HG02763 (cell line): ENCODE results near the gene MCM7.

Experiments
- ATAC-seq: cut with Tn5 transposase; IDR thresholded peaks from one replicate; pipeline ENCODE4 v1.9.1; 2021; ENCODE audit warnings: mild to moderate bottlenecking, moderate library complexity; ENCODE audit not compliant: unreplicated experiment

MCM7 gene

DNA sequence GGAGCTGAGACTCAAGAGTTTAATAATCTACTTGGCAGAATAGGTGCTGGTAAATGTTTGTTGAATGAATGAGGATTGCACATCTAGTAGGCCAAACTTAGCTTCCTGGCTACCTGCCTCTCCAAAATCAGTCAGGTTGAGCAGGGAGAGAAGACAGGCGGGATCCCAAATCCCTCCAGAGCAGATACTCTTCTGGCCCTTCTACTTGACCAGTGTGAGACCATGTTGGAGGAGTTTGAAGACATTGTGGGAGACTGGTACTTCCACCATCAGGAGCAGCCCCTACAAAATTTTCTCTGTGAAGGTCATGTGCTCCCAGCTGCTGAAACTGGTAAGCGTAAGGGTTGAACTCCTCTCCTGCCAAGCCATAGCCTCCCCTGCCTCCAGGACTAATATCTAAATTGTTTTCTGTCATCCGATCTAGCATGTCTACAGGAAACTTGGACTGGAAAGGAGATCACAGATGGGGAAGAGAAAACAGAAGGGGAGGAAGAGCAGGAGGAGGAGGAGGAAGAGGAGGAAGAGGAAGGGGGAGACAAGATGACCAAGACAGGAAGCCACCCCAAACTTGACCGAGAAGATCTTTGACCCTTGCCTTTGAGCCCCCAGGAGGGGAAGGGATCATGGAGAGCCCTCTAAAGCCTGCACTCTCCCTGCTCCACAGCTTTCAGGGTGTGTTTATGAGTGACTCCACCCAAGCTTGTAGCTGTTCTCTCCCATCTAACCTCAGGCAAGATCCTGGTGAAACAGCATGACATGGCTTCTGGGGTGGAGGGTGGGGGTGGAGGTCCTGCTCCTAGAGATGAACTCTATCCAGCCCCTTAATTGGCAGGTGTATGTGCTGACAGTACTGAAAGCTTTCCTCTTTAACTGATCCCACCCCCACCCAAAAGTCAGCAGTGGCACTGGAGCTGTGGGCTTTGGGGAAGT lies 23.4 kb upstream of the MCM7 start:
- ATAC-seq = no peak

DNA sequence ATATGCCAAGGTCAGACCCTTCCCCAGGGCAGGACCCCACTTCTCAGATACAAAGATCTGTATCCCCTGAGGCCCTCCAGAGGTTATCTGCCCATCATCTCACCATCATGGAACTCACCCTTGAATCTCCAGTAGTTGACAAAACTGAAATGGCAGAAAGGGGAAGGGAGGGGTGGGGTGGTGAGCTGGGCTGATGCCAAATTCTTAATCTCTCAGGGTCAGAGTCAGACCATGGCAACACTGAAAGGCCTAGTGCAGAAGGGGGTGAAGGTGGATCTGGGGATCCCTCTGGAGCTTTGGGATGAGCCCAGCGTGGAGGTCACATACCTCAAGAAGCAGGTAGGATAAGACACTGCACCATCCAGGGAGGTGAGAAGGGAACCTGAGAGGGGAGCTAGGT lies 21.4 kb upstream of the MCM7 start:
- ATAC-seq = no peak

DNA sequence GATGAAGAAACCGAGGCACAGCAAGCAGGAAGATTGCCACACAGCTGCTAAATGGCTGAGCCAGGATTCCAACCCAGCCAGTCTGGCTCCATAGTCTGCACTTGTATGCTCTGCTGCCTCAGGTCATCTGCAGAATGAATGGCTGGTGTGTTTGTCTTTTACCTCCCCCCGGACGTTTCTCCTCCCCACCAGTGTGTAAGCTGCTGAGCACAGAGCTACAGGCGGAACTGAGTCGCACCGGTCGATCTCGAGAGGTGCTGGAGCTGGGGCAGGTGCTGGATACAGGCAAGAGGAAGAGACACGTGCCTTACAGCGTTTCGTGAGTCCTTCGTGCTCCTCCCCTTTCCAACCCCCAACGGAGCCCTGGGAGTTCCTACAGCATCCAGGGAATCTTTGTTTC lies 20.9 kb upstream of the MCM7 start:
- ATAC-seq = no peak

DNA sequence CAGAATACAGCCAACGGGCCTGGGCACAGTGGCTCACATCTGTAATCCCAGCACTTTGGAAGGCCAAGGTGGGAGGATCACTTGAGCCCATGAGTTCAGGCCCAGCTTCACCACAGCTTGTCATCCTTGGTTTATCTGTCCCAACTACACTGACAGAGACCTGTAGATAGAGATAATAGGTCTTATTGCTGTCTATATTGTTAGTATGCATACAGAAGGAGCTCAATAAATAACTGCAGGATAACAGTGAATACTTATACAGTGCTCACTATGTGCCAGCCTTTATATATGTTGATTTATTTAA lies 19.5 kb upstream of the MCM7 start:
- no peak for ATAC-seq

DNA sequence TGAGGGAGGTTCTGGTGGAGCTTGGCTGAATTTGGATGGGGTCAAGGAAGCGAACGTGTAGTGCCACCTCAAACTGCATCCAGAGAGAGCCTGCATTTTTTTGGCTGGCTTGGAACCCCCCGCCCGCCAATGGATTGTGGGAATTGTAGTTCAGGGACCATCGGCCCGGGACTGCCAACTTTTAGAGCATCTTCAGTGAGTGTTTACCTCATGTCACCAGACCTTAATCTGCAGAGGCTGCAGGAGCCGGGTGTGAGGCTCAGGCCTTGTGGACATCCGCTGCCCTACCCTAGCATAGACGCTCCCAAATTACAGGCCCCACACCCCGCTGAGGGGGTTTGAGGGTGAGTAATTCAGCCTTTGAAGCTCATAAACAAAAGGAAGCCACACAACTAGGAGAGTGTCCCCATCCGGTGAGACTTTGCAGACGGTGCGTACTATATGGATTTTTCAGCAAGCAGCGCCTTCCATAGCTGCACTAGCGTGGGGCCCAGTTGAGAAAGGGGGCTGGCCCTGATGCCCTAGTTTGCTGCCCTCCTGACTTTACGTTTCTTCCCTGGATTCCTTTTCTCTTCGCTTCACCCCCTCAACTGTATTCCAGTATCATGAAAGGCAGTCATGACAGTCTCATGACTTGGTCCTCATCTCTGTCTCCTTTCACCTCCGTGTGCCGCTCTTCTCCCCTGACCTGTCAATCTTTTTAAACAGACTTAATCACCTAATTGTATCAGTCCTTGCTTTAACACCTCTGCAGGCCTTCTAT lies 19.0 kb upstream of the MCM7 start:
- ATAC-seq = peak; percentile 25

DNA sequence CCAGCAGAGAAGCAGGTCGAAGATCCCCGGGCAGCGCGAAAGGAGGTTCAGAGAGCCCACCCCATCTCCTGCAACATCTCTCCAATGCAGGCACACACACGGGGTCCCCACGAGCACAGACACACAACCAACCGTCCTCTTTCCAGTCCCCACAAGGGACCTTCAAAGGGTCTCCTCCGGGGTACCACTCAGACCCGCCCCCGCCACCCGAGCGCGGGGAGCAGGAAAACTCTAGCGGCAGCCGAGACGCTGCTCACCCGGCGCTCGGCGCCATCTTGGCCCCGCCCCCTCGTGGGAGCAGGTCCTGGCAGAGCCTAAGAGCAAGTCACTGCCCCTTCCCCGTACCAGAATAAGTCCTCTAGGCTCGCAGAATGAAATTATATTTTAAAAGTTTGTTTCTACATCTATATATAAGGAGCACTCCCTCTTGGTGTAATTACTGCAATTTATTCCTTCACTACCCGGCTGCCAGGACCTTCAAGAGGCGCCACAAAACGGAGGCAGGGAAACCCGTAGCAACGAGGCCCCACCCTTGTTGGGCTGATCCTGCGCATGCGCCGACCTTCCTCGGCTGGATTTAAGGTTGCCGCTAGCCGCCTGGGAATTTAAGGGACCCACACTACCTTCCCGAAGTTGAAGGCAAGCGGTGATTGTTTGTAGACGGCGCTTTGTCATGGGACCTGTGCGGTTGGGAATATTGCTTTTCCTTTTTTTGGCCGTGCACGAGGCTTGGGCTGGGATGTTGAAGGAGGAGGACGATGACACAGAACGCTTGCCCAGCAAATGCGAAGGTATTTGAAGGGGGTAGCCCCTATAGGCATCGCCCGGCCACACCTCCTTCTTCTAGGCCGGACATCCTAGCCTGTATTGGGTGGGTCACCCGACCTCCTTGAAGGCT lies 18.1 kb upstream of the MCM7 start, which contains the start of the genes CNPY4 and TAF6:
TSS of gene CNPY4 (plus strand) at position 563 of the 898 bp plus-strand sequence. CDS start at position 674, 111 bp downstream.
TSS of gene TAF6 (minus strand) at position 287 of the 898 bp plus-strand sequence. CDS start 5,149 bp downstream, outside the sequence.
- peak; percentile 77 for ATAC-seq

DNA sequence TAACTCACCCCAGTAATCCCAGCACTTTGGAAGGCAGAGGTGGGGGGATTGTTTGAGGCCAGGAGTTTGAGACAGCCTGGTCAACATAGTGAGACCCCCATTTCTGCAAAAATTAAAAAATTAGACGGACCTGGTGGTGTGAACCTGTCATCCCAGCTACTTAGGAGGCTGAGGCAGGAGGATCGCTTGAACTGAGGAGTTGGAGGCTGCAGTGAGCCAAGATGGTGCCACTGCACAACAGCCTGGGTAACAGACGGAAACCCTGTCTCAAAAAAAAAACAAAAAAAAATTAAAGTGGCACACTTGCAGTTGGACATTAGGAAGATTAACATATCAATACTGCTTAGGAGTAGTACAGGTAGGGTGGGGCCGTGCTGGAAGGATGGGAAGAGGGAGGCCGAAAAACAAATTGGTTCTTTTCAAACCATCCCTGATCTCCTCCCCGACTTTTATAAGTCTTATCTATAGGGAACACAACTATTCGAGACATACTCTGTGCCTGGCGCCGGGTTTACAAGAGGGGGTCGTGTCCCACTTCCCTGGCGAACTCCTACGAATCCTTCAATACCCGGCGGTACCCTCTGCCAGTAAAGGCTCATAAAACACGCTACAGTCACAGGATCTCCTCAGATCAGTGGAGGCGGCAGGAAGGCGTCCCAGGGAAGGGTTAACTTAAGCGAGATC lies 17.3 kb upstream of the MCM7 start:
- ATAC-seq = no peak

DNA sequence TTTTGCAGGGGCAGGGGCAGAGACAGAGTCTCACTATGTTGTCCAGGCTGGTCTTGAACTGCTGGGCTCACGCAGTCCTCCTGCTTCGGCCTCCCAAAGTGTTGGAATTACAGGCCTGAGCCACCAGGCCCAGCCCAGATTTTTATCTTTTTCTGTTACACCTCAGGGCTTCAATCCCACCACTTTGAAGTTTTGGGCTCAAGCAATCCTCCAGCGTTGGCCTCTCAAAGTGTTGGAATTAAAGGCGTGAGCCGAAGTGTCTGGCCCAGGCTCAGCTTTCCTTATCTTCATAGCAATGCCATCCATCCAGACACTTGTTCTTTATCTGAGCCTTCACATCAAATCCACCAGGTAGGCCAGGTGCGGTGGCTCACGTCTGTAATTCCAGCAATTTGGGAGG lies 13.8 kb upstream of the MCM7 start:
- no peak for ATAC-seq

DNA sequence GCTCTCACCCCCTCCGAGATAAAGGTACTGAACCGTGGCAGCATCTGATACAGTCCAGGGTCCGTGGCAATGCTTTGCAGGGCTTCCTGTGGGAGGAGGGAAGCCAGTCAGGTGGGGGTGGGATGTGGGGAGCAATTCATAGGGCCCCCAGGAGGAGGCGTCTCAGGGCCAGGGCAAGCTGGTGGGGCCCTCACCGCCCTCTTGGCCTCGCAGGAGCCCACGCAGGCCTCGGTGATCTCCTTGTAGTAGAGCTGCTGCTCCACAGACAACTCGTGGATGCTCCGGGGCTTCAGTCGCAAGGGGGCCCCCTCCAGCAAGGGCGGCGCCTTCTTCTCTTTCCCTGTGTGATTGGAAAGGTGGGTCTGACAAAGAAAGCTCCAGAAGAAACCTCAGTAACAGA lies 10.7 kb upstream of the MCM7 start:
- no peak for ATAC-seq

DNA sequence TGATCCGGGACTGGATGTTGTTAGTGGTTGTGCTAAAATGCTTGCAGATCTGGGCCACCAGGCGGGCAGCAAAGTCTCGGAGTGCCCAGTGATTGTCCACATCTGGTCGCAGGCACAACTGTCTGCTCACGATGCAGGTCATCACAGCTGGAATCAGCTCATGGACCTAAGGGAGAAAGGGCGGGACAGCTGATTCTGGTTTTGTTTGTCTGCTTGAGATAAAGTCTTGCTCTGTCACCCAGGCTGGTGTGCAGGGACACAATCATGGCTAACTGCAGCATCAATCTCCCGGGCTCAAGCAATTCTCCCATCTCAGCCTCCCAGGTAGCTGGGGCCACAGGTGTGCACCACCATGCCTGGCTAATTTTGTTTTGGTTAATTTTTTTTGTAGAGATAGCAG lies 10.0 kb upstream of the MCM7 start:
- no peak for ATAC-seq

DNA sequence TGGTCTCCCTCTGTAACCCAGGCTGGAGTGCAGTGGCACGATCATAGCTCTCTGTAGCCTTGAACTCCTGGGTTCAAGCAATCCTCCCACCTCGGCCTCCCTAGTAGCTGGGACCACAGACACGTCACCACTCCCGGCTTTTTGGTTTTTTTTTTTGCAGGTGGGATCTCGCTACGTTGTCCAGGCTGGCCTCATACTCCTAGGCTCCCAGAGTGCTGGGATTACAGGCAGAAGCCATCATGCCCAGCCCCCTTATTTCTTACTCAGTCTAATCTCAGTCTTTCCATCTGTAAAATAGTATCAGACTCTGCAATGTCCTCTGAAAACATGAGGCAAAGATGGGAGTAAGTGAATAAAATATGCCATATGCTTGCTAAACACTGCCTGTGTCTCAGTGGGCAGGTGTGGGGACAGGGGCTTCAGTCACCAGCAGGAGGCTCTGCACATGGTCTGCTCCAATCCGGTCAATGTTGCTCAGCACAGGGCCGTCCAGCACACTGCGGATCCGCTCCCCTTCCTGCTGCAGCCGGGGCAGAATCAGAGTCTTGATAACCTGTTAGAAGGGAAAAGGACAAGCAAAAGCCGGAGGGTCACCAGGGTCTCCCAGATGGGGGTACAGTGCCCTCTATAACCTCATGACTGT lies 8.4 kb upstream of the MCM7 start:
- ATAC-seq = no peak

DNA sequence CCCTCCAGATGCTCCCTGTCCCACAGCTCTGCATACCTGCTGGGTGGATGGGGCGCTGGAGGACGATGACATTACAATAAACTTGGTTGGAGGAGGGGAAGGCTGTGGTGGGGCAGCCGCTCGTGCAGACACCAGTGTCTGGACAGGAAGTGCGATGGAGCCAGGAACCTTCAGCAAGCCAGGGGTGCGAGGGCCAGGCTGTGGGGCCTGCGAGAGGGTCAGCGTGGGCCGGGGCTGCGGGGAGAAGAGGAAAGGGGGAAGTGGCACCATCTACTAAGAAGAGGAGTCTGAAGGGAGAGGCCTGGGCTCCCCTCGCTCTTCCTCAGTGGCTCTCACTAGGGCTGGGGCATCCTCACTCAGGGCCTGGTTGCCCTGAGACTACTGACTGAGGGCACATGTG lies 6.7 kb upstream of the MCM7 start:
- no peak for ATAC-seq

DNA sequence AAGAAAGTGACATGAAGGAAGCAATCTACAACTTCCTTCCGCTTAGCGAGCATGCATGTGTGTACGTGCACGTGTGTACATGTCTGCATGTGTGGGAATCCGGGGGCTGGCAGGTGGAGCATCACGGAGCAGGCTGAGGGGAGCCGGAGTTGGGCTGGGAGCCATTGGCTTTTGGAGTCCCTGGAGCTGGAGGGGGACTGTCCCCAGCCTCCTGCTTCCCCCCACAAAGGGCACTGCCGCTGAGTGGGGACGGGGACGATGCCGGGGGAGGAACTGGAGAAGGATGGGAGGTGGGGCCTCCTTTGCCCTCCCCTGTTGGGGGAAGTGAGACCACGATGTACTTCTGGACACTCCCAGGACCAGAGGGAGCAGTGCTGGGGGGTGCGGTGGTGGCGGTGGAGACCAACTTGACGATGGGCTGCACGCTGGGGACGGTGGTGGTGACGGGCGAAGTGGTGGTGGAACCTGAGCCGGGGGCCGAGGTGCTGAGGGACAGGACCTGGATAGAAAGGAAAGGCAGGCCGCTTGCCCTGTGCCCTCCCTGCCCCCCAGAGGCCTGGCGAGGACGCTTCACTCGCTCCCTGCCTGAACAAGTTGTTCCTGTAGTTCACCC lies 6.0 kb upstream of the MCM7 start:
- no peak for ATAC-seq

DNA sequence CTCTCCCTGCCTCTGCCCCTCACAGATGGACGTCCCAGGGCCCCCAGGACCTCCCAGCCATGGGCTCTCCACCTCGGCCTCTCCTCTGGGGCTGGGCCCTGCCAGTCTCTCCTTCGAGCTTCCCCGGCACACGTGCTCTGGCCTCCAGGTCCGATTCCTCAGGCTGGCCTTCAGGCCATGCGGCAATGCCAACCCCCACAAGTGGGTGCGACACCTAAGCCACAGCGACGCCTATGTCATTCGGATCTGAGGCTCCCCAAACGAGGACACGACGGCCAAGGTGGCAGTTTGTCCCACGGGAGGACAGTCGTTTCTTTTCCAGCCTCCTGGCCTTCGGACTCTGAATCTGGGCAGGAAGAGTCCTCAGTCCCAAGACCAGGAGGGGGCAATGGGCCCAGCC lies 5.4 kb upstream of the MCM7 start:
- ATAC-seq = no peak

DNA sequence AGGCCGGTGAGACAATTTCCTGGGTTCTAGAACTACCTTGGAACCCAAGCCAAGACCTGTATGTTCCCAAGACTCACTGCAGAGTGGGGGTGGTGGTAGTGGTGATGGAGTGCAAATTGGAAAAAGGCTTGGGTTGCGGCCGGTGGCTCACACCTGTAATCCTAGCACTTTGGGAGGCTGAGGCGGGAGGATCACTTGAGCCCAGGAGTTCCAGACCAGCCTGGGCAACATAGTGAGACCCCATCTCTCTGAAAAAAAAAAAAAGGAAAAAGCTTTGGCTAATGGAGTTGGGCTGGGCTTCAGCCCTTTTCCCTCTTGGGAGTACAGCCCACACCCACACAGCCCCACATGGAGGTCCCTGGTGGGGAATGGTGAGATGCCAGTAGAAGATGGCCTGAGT lies 4.3 kb upstream of the MCM7 start:
- ATAC-seq = no peak

DNA sequence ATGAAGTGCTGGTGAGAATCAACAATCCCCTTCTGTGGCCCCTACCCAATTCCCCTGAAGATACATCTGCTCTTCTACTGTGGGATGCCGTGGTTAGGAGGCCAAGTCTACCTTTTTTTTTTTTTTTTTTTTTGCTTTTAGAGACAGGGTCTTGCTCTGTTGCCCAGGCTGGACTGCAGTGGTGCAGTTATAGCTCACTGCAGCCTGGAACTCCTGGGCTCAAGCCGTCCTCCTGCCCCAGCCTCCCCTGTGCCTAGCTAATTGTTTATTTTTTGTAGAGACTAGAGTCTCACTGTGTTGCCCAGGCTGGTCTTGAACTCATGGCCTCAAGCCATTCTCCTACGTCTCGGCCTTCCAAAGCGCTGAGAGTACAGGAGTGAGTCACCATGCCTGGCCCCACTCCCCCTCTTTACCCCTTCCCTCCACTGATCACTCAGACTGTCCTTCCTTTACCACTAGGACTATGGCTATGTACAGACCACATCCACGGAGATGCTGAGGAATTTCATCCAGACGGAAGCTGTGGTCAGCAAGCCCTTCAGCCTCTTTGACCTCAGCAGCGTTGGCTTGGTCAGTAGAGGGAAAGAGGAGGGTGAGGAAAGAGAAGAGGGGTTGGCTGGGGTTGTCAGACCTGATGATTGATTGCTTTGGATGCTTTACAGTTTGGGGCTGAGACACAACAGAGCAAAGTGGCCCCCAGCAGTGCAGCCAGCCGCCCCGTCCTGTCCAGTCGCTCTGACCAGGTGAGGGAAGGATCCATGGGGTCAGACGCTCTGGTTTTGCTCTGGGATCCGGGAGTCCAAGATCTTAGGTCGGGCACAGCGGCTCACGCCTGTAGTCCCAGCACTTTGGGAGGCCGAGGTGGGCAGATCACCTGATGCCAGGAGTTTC lies 2.0 kb upstream of the MCM7 start:
- ATAC-seq = no peak

DNA sequence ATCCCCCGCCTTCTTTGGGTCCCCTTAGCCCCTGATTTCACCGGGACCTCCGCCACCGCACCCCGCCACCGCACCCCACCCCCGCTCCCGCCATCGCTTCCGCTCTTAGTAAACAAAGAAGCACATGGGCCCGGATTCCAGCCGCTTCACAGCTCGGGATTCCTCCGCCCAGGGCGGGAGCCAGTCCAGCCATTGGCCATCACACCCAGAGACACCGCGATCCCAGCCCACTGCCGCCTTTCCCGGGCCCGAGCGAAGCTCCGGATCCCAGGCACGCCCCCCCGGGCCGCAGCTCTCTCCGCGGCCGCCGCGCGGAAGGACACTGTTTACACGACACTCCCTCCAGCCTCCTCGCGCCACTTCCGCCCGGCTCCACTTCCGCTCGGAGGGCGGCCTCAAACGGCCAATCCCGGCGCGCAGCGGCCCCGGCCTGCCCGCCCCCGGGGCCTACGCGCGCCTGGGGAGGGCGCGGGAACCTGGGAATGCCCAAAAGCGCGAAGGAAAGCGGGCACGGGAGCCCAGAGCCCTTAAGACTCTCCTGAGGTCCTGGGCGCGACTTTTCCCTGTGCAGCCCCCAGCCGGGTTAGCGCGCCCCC lies 679 bp downstream of the MCM7 start:
- peak; percentile 68 for ATAC-seq

DNA sequence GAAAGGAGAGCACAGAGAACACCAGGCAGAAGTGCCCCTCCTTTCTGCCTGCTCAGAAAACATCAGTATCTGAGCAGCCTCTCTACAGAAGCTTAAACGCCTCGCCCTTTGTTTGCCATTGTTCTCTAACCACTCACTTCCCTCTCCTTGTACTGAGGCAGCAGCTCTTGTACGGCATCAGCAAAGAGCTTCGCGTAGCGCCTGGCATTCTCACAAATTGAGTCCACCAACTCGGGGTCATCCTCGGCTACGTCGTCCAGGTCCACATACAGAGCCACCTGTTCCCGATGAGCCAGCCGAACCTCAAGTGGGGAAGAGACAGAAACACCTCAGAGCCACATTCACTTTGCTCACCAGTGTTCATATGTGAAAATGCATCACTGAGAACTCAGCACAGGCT lies 1.7 kb downstream of the MCM7 start:
- ATAC-seq = no peak
